ENCODE measurements around the gene EIF4EBP2.

Gene EIF4EBP2, protein sequence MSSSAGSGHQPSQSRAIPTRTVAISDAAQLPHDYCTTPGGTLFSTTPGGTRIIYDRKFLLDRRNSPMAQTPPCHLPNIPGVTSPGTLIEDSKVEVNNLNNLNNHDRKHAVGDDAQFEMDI

DNA sequence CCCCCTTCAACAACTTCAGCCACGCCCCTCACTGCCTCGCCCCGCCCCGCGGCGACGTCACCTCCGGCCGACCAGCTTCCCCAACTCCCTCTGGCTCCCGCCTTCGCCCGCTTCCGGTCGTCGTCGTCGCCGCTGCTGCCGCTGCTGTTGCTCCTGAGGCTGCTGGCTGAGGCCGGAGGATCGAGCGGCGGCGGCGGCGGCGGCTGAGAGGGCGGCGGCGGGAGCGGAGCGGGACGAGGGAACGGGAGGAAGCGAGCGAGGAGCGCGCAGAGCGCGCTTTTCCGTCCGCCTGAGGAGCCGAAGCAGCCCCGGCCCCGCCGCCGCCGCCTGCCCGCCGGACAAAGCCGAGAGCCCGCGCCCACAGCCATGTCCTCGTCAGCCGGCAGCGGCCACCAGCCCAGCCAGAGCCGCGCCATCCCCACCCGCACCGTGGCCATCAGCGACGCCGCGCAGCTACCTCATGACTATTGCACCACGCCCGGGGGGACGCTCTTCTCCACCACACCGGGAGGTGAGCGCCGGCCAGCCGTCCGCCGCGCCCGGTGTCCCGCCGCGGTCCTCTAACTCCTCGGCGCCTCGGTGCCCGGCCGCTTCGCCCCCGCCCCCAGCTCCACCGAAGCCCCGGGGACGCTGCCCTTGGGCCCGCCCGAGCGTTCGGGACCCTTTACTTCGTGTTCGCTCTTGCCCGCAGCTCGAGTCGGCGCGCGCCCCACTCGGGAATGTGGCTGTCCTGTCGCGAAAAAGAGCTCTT is at the start of gene EIF4EBP2:
Gene EIF4EBP2, plus strand, starts transcription at position 110 of the 751 bp plus-strand sequence. Its CDS starts 257 bp downstream, at position 367.
- DNase-seq, result peak; percentile 97

DNA sequence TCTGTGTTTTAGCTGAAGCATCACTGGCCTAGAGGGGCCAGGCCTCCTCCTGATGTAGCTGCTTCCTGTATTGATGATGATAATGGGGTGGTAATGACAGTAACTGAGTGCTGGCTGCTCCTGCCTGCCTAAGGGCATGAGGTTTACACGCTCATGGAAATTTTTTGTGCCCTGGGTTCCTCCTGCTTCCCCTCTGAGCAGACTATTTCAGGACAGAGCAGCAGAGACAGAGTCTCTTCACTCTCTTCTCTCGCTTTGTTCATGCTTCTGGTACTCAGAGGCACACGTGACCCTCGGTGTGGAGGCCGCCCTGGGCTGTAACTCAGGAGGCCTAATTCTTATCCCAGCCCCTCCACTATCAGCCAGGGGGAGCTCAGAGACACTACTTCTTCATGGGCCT is 49.4 kb upstream of the EIF4EBP2 start:
- DNase-seq, result no peak

DNA sequence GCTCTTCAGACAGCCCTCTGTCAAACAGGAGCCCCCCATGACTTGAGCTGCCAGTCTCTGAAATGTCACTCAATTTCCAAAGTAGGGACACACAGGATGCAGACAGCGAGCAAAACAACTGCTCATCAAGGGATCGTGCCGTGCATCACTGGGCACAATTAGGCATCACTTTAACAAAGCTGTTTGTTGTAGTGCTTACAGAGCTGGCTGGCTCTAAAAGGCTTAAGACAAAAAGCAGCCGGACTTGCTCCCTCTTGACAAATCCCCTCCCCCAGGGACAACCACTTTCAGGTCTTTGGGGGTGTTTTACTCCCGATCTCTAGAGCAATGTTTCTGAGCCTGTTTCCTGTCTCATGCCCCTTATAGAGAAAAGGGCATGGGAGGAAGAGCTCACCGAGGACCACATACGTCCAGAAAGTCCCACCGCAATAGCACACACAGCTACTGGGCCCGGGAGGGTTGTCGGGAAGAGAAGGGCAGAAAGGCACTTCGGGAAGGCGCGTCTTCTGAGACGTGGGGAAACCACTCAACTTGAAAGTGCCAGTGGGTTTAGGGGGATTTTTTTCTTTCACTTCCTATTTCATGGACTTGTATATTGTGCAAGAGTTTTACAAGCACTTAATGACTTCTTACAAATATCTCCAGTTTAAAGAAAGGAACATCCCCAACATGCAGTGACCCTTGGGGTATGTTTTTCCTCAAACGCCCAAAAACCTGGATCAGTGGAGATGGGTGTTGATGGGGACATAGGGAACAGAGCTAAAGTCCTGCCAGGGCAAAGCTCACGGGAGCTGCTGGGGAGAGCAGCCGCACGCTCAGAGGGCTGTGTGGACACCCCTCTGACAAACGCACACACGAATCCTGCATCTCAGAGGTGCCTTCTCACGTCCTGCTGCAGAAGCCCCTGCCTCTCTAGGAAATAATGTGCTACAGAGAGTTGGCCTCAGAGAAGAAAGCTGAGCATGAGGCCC is 48.6 kb upstream of the EIF4EBP2 start:
- DNase-seq, result no peak

DNA sequence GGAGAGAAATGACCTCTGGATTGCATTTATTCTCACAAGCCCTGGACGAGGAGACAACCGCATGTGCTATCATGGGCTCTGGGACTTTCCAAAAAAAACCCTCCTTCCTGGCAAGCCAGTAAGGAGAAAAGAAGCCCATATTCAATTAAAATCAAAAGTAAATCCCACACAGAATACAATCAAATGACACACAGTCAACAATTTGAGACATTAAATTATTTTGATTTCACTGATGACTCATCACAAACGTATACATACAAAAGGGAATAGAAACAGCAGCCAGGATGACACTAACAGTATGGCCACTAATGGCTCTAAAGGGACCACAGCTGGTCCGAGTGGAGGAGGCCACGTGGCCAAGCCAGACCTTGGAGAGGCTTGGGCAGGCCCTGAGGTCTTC is 46.4 kb upstream of the EIF4EBP2 start:
- DNase-seq, result no peak

DNA sequence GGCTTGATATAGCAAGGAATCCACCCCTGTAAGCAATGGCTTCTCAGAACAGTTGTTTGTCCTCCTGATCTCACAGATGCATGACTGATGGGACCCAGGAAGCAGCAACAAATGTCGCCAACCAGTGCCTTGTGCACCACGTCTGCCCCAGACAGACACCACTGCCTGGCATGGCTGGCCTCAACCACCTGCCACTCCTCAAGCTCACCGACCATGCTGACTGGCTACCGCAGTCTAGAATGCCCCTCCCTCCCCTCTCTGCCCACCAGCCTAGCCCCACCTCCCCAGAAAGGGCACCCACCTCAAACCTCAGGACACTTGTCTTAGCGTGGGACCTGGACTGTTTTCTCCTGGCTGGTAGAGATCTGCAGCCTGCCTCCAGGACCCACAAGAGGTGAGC is 45.5 kb upstream of the EIF4EBP2 start:
- no peak for DNase-seq

DNA sequence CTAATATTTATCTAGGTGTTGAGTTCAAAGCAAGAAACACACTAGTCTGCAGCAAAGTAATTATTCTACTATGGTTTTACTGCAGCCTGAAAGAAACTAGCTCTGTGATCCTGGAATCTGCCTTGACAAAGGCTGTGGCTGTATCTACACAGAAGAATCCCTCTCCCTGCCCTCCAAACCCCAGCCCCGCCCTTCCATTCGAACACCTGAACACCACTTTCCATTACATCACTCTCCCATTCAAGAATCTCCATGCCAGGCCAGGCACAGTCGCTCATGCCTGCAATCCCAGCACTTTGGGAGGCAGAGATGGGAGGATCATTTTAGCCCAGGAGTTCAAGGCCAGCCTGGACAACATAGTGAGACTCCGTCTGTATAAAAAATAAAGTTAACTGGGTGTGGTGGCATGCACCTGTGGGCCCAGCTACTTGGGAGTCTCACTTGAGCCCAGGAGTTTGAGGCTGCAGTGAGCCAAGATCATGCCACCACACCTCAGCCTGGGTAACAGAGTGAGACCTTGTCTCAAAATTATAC is 44.9 kb upstream of the EIF4EBP2 start:
- no peak for DNase-seq

DNA sequence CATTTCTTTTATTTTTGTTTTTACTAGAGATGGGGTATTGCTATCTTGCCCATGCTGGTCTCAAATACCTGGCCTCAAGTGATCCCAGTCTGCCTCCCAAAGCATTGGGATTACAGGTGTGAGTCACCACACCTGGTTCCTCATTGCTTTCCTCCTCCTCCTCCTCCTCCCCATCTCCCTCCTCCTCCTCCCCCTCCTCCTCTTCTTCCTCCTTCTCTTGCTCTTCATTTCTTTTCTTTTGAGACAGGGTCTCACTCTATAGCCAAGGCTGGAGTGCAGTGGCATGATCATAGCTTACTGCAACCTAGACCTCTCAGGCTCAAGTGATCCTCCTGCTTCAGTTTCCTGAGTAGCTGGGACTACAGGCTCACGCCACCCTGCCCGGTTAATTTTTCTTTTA is 43.7 kb upstream of the EIF4EBP2 start:
- DNase-seq, result no peak

DNA sequence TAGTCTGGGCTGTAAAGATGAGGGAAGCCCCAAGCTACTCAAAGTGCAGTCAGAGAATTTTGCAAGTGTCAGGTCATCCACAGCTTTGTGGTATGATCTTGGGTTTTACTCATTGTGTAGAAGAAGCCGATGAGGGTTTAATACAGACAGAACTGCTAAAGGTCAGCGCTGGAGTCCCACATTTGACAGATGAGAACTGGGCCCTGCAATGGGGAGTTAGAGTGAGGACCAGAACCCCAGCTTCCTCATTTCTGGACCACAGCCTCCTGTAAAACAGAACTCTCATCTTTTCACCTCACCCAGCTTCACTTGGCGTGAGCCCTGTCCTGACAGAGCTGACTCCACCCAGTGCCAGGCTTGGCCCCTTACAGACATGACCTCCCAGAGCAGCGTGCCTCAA is 41.6 kb upstream of the EIF4EBP2 start:
- DNase-seq, result no peak

DNA sequence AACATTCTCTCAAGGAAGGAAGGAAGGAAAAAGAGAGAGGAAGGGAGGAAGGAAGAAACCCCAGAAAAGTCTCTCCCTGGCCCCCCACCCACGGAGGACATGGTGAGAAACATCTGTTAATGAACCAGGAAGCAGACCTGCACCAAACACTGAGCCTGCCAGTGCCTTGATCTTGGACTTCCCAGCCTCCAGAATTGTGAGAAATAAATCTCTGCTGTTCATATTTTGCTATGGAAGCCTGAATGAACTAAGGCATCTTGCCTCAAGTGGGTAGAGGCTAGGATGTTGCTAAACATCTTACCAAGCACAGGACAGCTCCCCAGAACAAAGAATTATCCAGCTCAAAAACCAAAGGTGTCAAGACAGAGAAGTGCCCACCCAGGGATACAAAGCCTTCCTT is 40.7 kb upstream of the EIF4EBP2 start:
- DNase-seq, result no peak

DNA sequence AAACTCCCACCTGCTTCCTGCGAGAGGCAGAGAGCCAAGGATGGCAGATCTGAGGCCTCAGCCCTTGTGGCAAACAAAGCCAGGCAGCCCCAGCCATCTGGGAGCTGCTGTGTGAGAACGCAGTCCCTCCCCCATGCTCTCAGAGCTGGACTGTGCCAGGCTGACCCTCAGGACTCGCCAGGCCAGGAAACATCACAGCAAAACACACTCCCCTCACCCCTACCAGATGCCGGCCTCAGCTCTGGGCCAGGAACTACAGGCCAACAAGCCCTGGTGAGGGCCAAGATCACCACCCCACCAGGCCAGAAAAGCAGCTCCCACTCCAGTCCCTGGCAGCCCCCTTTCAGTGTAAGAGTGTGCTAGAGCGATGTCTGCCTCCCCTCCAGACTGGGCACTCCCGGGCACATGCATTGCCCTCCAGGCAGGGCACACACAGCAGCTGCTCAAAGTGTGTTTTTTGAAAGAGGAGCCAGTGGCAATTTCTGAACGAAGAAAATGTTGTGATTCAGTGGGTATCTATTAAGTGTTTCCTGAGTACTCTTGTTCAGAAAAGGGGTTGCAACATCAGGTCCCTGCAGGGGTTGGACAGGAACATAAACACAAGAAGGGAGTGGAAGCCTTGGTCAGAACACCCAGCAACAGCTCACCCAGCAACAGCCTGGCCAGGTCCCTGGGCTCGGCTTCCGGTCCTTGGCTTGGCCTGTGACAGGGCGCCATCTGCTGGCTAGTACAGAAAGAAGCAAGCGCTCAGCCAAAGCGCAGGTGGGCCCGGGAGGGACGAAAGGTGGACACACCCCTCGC is 39.8 kb upstream of the EIF4EBP2 start:
- peak; percentile 81 for DNase-seq

DNA sequence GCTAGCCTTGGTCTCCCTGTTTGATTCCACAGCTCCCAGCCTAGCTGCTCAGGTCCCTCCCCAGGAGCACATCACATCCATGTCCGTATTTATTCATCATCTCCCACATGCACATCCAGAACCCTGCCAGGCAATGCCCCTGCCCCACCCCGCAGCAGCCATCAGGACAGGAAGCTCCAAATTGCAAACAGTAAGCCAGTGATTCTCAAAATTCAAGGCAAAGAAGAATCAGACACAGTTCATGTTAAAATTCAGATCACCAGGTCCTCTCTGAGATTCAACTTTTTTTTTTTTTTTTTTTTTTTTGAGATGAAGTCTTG is 39.2 kb upstream of the EIF4EBP2 start:
- no peak for DNase-seq

DNA sequence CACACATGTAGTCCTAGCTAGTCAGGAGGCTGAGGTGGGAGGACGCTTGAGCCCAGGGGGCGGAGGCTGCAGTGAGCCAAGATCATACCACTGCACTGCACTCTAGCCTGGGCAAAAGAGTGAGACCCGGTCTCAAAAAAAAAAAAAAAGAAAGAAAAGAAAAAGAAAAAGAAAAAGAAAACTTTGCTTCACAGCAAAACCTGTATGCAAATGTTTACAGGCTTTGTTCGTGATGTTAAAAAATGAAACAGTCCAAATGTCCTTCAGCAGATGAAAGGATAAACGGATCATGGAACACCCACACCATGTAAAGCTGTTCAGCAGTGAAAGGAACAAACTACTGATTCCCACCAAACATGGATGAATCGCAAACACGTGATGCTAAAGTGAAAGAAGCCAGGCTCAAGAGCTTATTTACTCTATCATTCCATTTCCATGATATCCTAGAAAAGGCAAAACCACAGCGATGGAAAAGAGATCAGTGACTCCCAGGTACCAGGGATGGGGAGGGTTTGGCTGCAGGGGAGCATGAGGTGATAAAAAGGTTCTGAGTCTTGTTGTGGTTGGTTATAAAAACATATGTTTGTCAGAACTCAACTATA is 36.6 kb upstream of the EIF4EBP2 start:
- DNase-seq, result no peak

DNA sequence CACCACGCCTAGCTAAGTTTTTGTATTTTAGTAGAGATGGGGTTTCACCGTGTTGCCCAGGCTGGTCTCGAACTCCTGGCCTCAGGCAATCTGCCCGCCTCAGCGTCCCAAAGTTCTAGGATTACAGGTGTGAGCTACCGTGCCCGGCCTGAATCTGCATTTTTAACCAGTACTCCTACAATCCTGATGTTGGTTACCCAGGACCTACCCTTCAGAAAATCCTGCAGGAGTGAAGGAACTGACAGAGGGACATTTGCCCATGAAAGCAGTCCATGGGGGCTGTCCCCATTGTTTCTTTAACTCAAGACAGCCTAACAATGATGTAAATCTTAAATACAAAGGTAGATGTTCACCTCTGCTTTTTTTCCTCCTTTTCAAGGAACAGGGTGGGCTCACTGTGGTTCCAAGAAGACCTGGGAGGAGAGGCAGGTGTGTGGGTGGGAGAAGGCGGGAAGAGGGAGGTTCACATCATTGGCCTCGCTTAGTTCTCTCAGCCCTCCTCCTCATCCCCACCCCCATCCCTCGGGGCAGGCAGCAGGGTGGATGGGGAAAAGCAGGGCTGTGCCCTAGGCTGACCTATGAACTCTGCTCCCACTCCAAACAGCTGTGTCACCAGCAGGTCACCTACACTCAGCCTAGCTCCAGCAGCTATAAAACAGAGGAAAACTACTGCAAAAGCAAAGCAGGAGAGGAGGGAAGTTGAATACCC is 35.0 kb upstream of the EIF4EBP2 start:
- DNase-seq, result no peak

DNA sequence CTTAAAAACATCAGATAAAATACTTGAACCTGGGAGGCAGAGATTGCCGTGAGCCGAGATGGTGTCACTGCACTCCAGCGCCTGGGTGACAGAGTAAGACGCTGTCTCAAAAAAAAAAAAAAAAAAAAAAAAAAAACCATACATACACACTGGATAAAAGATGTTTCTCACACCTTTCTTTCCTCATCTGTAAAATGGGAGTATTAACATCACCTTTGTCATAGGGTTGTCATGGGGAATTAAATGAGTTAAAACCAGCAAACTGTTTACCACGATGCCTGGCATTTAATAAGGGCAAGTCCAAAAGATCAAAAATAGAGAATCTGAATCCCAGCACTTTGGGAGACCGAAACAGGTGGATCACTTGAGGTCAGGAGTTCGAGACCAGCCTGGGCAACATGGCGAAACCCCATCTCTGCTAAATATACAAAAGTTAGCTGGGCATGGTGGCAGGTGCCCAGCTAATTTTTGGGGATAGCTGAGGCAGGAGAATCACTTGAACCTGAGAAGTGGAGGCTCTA is 34.4 kb upstream of the EIF4EBP2 start:
- no peak for DNase-seq

DNA sequence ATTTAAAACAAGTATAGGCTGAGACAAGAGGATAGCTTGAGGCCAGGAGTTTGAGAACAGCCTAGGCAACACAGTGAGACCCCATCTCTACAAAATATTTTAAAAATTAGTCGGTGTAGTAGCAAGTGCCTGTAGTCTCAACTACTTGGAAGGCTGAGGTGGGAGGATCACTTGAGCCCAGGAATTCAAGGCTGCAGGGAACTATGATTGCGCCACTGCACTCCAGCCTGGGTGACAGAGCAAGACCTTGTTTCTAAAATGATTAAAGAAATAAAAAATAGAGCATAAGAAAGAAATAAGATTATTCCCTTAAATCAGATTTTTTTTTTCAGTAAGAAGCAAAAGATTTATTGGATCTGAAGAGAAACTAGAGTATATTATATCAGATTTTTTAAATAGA is 33.2 kb upstream of the EIF4EBP2 start:
- no peak for DNase-seq

DNA sequence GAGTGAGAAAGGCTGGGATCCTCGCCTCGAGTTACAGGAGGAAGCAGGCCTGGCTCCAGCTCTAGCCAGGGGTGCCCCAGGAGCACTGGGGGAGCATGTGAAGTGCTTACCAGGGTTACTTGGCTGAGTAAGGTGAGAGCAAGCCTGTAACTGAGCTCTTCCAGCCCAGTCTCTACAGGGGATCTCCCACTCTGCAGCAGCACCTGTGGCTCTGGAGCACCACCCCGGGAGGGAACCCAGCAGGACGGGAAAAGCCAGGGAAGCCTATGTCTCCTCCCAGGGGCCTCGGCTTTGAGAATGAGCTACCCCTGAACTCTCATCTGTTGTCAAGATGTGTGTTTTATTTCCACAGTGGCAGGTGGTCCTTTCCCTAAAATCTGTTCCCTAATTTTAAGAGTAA is 32.1 kb upstream of the EIF4EBP2 start:
- no peak for DNase-seq

DNA sequence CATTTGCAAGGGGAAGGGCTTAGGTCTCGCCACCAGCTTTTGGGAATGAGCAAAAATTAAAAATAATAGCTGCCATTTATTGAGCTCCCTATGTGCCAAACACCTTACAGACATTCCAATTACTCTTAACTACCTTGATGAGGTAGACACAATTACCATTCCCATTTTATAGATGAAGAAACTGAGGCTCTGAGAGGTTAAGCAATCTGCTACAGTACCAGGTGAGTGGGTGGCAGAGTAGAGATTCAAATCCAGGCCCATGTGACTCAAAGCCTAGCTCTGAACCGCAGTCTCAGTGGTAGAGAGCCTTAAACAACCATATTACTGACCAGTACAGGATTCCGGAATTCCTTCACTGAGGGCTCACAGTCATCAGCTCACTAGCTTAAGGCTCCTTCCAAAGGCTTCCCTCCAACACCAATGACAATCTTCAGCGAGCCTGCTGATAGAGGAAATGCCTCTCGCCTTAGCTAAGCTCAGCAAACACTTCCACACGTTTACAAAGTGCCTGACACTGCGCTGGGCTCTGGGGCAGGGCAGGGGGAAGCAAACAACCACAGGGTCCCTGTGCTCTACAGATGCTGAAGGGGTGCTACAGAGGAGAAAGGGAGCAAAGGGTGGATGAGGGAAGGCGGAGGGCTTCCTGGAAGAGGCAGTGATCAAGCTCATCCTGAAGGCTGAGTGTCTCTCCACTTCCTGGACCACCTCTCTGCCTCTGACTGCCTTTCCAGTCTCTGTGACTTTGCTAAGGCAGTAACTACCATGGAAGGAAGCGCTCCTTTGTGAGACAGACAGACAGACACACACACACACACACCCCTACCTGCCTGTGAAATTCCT is 28.9 kb upstream of the EIF4EBP2 start:
- DNase-seq, result no peak

DNA sequence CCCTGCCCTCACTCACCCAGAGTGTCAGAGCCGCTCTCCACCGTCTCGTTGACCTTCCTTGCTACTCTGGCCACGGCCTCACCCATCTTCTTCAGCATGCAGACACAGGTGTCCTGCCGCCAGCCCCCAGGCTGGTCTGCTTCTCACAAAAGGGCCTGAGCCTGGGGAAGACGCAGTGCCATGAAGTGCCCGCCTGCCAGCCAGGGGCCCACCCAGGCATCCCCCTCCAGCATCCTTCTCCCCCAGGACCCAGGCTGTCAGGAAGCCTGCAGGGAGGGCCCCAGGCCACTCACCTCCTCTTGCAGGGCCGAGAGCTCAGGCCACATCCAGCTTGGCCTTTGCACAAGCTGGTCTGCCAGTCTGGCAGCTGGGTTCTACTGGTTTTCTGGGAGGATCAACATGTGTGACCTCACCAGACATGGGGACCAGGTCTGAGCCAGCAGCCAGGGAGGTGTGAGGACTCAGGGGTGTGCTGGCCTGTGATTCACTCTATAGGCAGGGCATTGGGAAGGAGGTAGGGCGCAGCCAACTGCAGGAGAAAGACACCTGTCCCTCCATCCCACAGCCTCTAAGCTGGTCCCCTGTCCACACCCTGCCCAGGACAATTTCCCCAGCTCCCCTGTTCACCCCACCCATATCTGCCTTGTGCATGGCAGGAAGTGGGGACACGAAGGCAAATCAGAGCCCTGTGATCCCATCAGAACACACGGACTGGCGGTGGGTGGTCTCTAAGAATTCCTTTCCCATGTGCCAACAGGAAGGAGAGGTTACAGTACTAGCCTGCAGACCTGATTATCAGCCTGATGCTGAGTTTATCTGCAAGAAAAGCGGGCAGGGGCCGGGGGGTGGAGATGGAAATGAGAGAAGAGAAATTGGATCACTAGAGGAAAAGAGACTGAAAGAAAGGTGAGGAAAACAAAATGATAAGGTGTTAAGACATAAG is 27.2 kb upstream of the EIF4EBP2 start:
- DNase-seq, result no peak

DNA sequence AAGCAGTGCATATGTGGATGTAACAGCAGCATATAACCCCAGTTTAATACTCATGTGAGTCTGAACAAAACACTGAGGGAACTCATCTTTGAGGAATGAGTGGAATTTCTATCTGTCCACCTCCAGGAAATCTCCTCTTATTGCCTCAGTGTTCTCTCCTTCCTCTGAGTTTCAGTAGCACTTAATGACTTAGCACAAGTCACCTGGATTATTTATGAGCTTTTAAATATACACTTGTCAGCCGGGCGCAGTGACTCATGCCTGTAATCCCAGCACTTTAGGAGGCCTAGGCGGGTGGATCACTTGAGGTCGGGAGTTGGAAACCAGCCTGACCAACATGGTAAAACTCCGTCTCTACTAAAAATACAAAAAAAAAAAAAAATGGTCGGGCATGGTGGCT is 25.8 kb upstream of the EIF4EBP2 start:
- DNase-seq, result no peak

Measured in activated naive CD4-positive, alpha-beta T cell treated with anti-CD3 and anti-CD28 coated beads, Interleukin-2, amount 50 U/mL, for 16 hours (primary cell).